Raji (cell line): Measurements from ENCODE around the gene AKAP6.

Source experiments
- POLR2A ChIP-seq: IDR thresholded peaks from 2 replicates; pipeline ENCODE4 v1.6.1; 2011; ENCODE audit warnings: low read depth, low read length, control low read depth; ENCODE audit not compliant: insufficient read depth

AKAP6 gene

DNA sequence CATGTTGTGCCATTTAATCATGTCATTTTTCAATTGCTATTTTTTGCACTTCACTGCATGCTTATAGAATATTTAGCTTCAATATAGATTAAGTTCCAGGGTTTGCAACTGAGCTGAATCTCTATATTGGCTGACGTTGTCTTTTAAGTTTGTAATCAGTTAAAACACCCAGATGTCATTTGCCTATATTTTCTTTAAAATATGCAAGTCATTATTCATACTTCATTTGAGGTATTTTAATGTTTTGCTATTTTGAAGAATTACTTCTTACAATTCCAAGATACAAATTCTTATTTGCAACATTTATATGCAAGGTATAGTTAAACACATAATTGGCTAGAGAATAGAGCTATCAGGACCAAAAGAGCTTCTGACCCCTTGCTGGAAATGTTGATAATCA, 434.6 kb downstream of the AKAP6 start:
- no peak for TF ChIP-seq POLR2A

DNA sequence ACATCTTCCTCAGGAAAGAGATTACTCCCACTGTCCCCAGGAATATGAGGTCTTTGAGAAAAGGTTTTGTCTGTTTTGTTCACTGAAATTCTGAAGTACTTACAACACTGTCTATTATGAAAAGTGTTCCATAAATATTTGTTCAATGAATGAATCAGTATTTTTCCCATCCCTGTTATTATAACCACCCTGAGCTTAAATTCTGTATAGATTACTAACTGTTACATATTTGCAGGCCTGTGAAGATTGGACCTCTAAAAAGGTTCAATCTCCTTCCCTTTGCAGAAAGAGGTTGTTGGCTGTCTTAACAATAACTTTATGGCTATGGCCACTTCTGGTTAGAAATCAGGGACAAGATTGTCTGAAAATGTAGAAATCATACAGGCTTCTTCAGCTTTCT, 435.0 kb downstream of the AKAP6 start:
- TF ChIP-seq POLR2A, result no peak

DNA sequence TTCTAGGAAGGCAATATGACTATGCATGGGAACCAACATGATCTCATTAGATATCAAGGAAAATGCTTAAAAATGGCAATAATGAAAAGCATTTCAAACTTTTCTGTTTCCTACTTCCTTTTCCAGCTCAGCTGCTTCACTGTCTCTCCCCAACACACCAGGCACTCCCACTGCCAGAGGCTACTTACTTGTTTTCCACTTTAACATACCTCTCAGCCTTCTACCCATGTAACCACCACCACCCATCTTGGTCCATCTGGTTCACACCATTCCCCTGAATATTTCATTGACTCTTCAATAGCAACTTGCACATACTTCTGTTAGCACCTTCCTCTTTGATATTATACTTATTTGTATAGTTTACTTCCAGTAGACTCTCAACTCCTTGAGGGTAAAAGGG, 441.3 kb downstream of the AKAP6 start:
- no peak for TF ChIP-seq POLR2A

DNA sequence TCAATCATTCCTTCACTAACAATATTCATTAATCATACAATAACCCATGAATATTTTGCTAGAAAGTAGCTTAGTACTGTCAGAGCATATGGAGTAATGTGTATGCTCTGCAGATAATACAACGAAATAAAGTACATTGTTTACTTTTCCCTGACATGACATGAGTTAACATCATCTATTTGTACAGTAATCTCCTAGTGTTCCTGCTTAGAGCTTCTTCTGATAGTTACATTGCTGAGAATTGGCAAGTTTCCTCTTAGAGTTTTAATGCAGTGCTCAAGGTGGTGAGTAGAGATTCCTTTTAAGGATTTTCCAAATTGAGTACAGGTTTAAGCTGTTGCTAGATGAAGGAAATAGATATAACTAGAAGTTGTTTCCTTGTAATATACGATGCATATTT, 445.1 kb downstream of the AKAP6 start:
- TF ChIP-seq POLR2A, result no peak

DNA sequence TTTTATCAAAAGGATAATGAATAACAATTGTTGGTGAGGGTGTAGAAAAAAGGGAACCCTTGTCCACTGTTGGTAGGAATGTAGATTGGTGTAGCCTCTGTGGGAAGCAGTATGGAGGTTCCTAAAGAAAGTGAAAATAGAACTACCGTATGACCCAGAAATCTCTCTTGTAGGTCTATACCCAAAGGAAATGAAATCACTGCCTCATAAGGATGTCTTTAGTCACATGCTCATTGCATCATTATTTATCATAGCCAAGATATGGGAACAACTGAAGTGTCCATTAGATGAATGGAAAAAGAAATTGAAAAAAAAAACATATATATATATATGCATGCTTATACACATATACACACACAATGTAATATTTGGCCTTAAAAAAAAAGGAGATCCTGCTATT, 450.7 kb downstream of the AKAP6 start:
- TF ChIP-seq POLR2A, result no peak

DNA sequence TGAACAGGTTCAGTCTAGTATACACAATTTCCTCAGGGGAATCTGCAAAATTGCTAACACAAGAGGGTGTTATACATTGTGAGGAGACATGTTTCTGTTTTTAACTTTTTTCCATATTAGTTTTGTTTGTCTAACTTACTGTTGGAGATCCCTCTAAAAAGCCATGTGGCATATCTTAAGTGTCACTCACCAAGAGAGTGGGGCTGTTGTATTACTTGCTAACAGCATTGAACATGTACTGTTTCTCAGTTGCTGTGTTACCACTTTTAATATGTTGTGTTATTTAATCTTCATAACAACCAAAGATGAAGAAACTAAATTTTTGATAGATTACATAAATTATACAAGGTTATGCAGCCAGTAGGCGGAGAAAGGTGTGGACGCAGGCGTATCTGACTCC, 455.3 kb downstream of the AKAP6 start:
- TF ChIP-seq POLR2A, result no peak

DNA sequence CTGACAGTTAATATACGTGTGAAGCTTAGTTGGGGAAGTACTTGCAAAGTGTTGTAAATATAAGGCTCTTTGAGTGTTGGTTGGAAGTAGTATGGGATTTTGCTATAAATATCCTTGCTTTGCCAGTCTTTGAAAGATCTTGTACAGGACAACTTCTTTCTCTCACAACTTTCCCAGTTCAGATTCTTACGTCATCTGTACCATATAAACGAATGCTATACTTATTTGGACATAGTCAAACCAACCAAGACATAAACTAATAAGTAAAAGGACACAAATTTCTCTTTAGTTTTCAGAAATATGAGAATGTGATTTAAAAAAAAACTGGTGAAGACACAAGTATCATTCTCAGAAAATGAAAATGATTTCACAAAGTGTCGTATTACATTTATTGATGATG, 456.5 kb downstream of the AKAP6 start:
- TF ChIP-seq POLR2A, result no peak

DNA sequence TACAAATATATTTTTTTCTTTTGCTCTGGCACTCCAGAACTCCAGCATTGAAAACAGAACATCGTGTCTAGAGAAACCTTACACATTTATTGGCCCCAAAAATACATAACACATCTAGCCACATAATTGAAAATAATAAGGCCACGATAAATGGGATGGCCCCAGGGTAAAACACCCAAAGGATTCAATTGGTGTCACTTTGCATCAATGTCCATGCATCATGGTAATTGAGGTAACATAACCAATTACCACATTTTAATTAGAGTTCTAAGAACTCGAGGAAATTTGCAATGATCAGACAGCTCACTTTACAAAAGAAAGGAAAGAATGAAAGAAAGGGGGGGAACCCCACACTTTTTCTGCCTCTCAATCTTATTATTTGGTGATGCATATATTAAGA, 457.8 kb downstream of the AKAP6 start:
- TF ChIP-seq POLR2A, result no peak

DNA sequence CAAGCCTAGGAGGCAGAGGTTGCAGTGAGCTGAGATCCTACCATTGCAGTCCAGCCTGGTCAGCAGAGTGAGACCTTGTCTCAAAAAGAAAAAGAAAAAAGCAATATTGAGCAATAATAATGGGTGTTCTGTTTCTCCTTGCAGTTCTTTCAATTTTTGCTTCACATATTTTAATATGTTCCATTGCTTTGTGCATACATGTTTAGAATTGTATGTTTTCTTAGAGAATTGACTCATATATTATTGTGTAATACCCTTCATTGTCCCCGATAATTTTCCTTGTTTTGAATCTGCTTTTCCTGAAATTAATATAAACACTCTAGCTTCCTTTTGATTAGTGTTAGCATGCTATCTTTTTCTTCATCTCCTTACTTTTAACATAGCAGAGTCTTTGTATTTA, 471.2 kb downstream of the AKAP6 start:
- no peak for TF ChIP-seq POLR2A

DNA sequence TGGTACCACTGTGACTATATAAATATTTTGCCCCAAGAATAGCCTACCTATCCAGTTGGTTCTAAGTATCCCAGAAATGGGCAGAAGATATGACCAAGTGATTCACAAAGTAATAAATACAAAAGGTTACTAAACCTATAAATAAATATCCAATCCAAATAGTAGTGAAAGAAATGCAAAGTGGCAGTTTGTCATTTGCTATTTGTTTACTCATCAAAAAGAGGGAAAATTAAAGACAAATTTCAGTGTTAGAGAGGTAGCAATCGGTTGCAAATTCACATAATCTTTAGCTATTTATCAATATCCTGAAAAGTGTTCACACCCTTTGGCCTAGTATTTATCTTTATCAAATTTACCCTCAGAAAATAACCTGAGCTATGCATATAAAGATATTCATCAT, 473.2 kb downstream of the AKAP6 start:
- no peak for TF ChIP-seq POLR2A

DNA sequence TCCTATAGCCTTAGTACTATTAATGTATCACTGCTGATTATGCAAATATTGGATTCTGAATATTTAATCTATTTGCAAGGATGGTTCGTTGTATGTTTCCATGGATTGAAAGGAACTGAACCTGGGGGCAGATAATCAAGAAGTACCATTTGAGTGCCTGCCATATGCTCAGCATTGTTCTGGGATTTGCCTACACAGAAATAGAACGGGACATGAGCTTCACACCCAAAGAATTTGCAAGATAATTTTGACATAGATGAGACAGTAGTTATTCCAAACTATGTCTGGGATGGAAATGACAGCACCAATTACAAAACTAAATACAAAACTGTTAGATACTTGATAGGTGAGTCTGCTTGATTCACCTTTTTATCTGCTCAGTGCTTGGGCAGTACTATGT, 476.9 kb downstream of the AKAP6 start:
- no peak for TF ChIP-seq POLR2A

DNA sequence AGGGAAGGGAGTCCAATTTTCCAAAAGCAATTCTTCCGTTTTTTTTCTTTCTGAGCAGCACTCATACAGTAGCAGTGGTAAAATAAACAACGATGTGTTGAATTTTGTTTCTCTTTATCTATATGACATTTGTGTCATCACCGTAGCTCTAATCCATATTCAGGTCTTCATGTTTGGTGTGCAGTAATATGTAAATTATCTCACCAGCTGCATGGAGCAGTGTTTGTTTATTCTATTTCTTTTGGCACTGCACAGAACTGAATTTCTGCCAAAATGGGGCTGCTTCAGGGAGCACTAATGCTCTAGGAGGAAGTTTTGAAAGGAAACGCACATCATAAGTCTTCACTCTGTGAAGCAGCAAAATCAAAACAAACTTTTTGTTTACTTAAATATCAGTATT, 479.5 kb downstream of the AKAP6 start:
- no peak for TF ChIP-seq POLR2A

DNA sequence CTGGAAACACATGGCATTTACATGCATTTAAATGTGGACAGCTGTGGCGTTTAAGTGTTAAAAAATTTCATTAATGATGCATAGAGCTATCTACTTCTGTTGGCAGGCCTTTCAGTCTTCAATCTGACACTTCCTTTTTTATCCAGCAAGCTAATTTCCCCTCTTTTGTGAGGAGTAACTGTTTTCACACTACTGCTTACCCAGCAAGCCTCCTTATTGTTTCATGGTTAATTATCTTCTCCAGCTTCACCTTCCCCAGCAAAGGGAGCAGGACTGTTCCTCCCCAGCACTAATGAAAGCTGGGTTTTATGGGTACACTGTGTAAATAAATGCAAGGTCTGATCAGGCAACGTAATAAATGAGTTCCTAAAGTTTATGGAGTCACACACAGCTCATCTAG, 480.2 kb downstream of the AKAP6 start:
- no peak for TF ChIP-seq POLR2A

DNA sequence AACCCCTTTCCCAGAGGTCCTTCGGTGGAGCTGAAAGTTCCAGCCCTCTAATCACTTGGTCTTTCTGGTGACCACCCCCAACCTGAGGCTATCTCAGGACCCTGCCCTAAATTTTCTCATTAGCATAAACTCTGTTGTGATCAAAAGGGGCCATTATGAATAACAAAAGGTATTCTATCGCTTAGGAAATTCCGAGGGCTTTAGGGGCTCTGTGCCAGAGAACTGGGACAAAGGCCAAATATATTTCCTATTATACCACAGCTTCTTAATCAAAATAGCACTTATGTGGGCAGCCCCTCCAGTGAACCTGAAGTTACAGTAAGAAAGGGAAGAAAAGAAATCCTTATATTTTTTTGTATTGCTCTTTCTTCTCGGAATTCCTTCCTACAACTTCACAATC, 484.3 kb downstream of the AKAP6 start:
- no peak for TF ChIP-seq POLR2A

DNA sequence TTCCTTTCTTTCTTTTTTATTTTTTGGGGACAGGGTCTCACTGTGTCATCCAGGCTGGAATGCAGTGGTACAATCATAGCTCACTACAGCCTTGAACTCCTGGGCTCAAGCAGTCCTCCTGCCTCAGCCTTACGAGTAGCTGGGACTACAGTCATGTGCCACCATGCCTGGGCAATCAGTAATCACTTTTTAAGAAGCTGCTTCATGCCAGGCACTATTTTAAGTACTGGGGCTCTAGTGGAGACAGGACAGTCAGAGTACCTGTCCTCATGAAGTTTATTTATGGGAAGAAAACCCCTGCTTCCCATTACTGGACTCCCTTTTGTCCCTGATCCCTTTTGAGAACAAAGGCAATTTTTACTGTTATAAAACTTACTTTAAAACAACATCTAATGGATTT, 485.6 kb downstream of the AKAP6 start:
- TF ChIP-seq POLR2A, result no peak

DNA sequence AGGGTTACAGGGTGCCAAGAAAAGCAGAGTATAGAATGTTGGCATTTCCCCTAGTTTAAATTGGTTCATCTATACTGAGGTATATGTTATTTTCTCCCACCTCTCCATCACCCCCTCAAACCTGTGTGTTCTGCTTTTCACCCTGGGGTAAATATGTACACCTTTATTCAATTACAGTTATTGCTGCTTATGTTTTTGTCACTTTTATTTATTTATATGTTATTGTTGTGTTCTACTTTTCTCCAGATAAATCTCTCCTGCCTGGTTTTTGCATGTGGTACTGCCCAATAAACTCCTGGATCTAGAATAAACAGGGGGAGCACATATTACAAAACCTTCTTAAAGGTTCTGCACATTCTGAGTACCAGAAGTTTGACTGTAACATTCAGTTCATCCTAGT, 487.5 kb downstream of the AKAP6 start:
- no peak for TF ChIP-seq POLR2A

DNA sequence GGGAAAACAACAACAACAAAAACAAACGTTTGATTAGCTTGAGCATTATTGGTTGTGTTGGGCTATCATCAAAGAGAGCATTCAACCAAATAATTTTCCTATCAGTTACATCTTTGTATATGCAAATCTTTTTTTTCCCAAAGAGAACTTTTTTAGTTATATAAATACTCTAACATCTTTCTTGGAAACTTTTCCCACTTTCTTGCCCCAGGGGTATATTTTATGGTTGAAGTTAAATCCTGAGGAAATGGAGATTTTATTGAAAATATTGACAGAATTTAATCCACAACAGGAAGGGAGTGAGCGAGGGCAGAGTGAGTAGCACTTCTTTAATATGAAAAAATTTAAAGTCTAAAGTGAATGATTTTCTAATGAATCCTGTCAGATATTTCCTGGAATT, 488.7 kb downstream of the AKAP6 start:
- TF ChIP-seq POLR2A, result no peak

DNA sequence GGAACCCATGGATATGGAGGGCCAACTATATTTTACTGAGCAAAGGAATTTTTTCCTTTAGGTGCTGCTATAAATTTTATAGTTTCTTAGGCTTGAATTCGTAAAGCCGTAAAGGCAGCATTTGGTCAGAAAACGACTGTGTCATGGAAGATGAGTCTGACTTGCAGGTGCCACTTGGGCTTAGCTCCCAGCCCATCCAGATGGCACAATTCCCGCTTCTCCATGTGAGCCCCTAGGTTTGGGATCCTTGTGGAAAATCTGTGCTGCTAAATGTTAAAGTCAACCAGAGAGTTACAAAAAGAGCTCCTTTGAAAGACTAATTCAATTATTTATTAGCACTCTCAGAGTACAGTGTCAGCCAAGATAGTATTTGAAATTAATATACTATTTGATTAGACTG, 489.5 kb downstream of the AKAP6 start:
- no peak for TF ChIP-seq POLR2A
